Astrocyte of the cerebellum (primary cell): Measurements from ENCODE around the gene MAP9.

Experiments used
- DNase-seq: peaks from one replicate; pipeline ENCODE4 v3.0.0-alpha.2; 2011; ENCODE audit warnings: low read depth
- H3K4me3 ChIP-seq: 2 replicates; pipeline ENCODE4 v1.5.1; 2011; ENCODE audit warnings: mild to moderate bottlenecking, low read depth, low read length, moderate library complexity
- in situ Hi-C: cut with HindIII; loops from 2 replicates; pipeline ENCODE4 v1.10.0; 2017; ENCODE audit warnings: low sequenced_read_pairs
- TF ChIP-seq, protein P1 (sequence below): IDR thresholded peaks from 2 replicates; pipeline ENCODE4 v1.5.1; 2012; ENCODE audit warnings: low read length, low read depth, moderate library complexity, mild to moderate bottlenecking; ENCODE audit errors: missing control alignments

Gene MAP9

DNA sequence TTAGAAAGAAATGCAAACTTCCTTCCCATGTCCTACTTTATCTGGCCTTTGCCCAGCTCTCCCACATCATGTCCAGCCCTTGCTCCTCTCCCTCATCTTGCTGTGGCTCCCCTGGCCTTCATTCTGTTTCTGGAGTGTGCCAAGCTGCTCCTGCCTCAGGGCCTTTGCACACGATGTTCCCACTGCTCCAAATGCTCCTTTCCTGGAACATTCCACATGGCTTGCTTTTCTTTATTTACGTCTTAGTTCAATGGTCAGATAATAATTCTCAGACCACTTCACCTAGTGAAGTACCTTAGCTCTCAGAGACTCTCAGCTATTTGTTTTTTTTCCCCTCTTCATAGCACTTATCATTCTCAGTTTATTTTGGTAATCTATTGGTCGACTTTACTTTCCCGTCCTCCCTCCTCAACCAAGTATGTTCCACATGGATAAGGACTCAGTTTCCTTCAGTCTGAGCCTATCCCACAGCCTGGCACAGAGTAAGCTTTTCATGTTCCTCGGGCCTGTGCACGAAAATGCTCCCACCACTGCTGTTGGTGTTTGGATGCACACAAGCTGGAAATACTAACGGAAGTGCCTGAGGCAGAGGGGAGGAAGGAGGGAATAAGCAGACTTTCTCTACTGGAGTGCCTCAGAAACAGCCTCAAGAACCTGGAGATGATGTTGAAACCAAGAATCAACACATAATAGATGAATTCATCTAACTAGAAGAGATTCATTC lies 23.4 kb upstream of the MAP9 start:
- H3K4me3 ChIP-seq = no peak overlapping the region
- in situ Hi-C loops = no loop called here
- TF ChIP-seq, protein P1, sequence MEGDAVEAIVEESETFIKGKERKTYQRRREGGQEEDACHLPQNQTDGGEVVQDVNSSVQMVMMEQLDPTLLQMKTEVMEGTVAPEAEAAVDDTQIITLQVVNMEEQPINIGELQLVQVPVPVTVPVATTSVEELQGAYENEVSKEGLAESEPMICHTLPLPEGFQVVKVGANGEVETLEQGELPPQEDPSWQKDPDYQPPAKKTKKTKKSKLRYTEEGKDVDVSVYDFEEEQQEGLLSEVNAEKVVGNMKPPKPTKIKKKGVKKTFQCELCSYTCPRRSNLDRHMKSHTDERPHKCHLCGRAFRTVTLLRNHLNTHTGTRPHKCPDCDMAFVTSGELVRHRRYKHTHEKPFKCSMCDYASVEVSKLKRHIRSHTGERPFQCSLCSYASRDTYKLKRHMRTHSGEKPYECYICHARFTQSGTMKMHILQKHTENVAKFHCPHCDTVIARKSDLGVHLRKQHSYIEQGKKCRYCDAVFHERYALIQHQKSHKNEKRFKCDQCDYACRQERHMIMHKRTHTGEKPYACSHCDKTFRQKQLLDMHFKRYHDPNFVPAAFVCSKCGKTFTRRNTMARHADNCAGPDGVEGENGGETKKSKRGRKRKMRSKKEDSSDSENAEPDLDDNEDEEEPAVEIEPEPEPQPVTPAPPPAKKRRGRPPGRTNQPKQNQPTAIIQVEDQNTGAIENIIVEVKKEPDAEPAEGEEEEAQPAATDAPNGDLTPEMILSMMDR = no peak
- DNase-seq = no peak

DNA sequence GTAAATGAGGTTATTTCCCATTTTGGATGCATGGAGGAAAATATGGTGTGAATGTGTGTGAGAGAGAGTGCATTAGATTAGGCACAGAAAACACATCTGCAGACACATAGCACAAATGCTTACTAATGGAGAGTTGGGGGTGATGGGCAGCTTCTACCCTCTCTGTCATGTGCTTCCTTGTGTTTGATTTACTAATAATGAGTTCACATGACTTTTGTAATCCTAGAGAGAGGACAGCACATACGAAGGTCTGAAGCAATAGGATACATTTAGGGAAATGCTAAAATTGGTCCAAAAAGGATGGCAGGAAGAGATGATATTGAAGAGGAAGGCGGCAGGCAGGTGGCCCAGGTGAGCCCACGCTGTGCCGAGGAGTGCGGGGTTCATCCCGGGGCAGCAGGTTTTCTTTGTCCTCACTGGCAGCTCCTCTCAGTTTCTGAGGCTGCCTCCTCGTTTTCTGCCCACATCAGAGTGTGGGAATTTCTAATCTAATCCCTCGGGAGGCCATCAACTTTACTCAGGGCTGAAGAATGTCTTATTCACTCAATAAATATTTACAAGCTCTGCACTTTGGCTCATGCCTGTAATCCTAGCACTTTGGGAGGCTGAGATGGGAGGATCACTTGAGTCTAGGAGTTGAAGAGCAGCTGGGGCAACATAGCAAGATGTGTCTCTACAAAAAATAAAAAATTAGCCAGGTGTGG lies 15.9 kb upstream of the MAP9 start:
- in situ Hi-C loops = no loop called here
- TF ChIP-seq, protein P1 = no peak
- DNase-seq = no peak

DNA sequence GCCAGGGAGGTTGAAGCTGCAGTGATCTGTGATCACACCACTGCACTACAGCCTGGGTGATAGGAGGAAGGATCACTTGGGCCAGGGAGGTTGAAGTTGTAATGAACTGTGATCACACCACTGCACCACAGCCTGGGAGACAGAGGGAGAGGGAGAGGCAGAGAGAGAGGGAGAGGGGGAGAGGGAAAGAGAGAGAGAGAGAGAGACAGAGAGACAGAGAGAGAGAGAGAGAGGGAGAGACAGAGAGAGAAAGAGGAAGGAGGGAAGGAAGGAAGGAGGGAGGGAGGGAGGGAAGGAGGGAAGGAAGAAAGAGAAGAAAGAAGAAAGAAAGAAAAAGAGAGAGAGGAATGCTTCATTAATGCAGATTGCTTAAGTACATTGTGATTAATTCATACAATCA lies 15.2 kb upstream of the MAP9 start:
- in situ Hi-C loops = no loop called here
- TF ChIP-seq, protein P1 = no peak
- H3K4me3 ChIP-seq = no peak overlapping the region
- no peak for DNase-seq

More for the DNA sequence above, 15.9 kb upstream of the MAP9 start:
- H3K4me3 ChIP-seq = no peak overlapping the region

DNA sequence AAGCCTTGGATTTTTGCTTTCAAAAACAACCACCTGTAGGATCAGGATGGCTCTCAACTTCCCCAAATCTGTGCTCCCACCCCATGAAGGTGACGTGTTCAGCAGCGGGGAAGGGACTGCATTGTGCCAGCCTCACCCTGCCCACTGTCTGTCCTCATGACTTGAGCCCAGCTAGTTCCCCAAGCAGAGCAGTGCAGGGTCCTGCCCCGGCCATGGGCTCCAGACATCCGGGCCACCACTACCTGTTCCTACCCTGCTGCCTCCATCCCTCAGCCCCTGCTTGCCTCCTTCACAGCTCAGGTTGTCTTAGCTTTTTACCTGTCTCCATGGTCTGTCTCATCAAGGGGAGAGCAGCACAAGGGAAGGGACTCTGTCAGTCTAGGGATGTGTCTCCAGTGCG lies 11.4 kb upstream of the MAP9 start:
- in situ Hi-C loops = no loop called here
- no peak for DNase-seq
- TF ChIP-seq, protein P1 = no peak
- H3K4me3 ChIP-seq = no peak overlapping the region

DNA sequence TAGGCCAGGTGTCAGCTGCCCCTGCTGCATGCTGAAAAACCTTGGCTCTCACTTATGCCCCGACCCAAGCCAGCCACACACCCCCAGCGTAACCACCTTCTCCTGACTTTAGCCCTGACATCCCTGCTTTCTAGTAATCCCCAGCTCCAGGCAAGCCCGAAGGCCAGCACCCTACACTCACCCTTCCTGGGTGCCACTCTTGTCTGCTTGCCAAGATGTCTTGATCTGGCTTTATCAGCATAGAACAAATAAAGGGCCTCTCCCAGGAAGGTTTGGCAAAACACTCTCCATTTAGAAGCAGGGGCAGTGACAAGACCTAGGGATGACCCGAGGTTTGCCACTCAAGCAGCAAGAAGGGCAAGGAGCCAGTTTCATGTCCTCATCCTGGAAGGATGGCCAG lies 6.8 kb upstream of the MAP9 start:
- no peak for DNase-seq
- in situ Hi-C loops = no loop called here
- TF ChIP-seq, protein P1 = no peak
- no peak overlapping the region for H3K4me3 ChIP-seq

DNA sequence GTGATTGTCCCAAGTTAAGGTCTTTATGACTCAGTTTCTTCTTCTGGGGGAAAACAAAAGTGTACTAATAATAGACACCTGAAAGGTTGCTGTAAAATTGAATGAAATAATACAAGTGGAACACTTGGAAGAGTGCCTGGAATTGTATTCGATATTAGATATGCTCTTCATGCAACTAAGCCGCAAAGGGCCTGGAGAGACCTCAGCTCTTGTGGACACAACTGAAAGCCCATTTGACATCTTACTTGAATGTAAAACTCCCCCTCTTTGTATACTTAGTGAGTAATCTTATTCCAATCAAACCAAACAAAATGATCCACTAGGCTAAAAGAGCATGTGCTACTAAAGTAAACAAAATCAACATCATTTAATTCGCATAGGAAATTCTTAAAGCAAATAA lies 511 bp upstream of the MAP9 start:
- TF ChIP-seq, protein P1 = no peak
- peak; percentile 20 for DNase-seq
- H3K4me3 ChIP-seq = peak overlapping the region; percentile 74
- in situ Hi-C loops = no loop called here
